Erythroblast (primary cell): Measurements from ENCODE around the gene STK17A.
"Not testable (repeated sequence)": the region's sequence is repeated elsewhere in the genome, so short reads cannot be mapped to it uniquely, and the experiment has no call there.

ENCODE experiments used
- DNase-seq, 2 experiments: peaks; one replicate each; lab custom pipeline; 2025; lab: John Stamatoyannopoulos, UW
- GATA1 ChIP-seq: IDR thresholded peaks from 2 replicates; pipeline ENCODE4 v1.6.1; 2011; ENCODE audit warnings: low read depth, mild to moderate bottlenecking, control low read depth, low read length, moderate library complexity
- POLR2A ChIP-seq: IDR thresholded peaks from 2 replicates; pipeline ENCODE4 v1.6.1; 2011; ENCODE audit warnings: mild to moderate bottlenecking, low read length

The STK17A gene

GRCh38 chr7:43577485-43577951 lies 5.4 kb upstream of the STK17A start:
- peak; percentile 39 for TF ChIP-seq POLR2A
- TF ChIP-seq GATA1, result peak; percentile 19
- DNase-seq, result peak; percentile 94 to 95

GRCh38 chr7:43583424-43584194 lies 701 bp downstream of the STK17A start:
- TF ChIP-seq GATA1 (peak; percentile 20), POLR2A (peak; percentile 74)
- peak; percentile 97 for DNase-seq

GRCh38 chr7:43584195-43584586 lies 1.3 kb downstream of the STK17A start:
- TF ChIP-seq POLR2A (no peak), GATA1 (no peak)
- peak; percentile 58 to 71 for DNase-seq

- DNase-seq, result not testable (repeated sequence)
These were observed 1.8 kb downstream of the STK17A start for GRCh38 chr7:43584733-43585132.

- DNase-seq, result peak; percentile 56 to 68
- no peak for TF ChIP-seq GATA1
- no peak for TF ChIP-seq POLR2A
These were observed 2.7 kb downstream of the STK17A start for GRCh38 chr7:43585562-43585961.

GRCh38 chr7:43586251-43586900 lies 3.5 kb downstream of the STK17A start:
- DNase-seq, result no peak
- TF ChIP-seq GATA1 (no peak), POLR2A (no peak)

- DNase-seq, result no peak
- no peak for TF ChIP-seq GATA1
- TF ChIP-seq POLR2A, result no peak
These were observed 5.7 kb downstream of the STK17A start for GRCh38 chr7:43588477-43589132.

- TF ChIP-seq GATA1, result no peak
- no peak for TF ChIP-seq POLR2A
- no peak for DNase-seq
These were observed 6.2 kb downstream of the STK17A start for GRCh38 chr7:43589133-43589478.

GRCh38 chr7:43589728-43590127 lies 6.8 kb downstream of the STK17A start:
- no peak for TF ChIP-seq POLR2A
- TF ChIP-seq GATA1, result no peak
- DNase-seq, result no peak

GRCh38 chr7:43590862-43591557 lies 8.1 kb downstream of the STK17A start:
- TF ChIP-seq GATA1 (no peak), POLR2A (no peak)
- DNase-seq, result no peak

GRCh38 chr7:43591558-43592180 lies 8.8 kb downstream of the STK17A start:
- DNase-seq, result no peak
- TF ChIP-seq POLR2A (no peak), GATA1 (no peak)

- DNase-seq, result no peak
- TF ChIP-seq POLR2A, result no peak
- TF ChIP-seq GATA1, result no peak
These were observed 9.4 kb downstream of the STK17A start for GRCh38 chr7:43592326-43592725.

- no peak for DNase-seq
- TF ChIP-seq POLR2A (no peak), GATA1 (no peak)
These were observed 10.1 kb downstream of the STK17A start for GRCh38 chr7:43593010-43593409.
